Epithelial cell of esophagus (primary cell): ENCODE data around the gene CSK.
"Not testable (repeated sequence)": the region's sequence is repeated elsewhere in the genome, so short reads cannot be mapped to it uniquely, and the experiment has no call there.

ENCODE experiments used
- DNase-seq: peaks from one replicate; pipeline ENCODE4 v3.0.0; 2010; ENCODE audit warnings: low read depth
- H3K4me3 ChIP-seq: 2 replicates; pipeline ENCODE4 v1.5.1; 2011; ENCODE audit warnings: mild to moderate bottlenecking, low read length, control low read depth
- TF ChIP-seq, protein P1 (sequence below): IDR thresholded peaks from 2 replicates; pipeline ENCODE4 v1.5.1; 2011; ENCODE audit warnings: low read depth, mild to moderate bottlenecking, low read length, control low read depth, inconsistent platforms; ENCODE audit not compliant: insufficient read depth; ENCODE audit errors: missing control alignments

Gene CSK

DNA sequence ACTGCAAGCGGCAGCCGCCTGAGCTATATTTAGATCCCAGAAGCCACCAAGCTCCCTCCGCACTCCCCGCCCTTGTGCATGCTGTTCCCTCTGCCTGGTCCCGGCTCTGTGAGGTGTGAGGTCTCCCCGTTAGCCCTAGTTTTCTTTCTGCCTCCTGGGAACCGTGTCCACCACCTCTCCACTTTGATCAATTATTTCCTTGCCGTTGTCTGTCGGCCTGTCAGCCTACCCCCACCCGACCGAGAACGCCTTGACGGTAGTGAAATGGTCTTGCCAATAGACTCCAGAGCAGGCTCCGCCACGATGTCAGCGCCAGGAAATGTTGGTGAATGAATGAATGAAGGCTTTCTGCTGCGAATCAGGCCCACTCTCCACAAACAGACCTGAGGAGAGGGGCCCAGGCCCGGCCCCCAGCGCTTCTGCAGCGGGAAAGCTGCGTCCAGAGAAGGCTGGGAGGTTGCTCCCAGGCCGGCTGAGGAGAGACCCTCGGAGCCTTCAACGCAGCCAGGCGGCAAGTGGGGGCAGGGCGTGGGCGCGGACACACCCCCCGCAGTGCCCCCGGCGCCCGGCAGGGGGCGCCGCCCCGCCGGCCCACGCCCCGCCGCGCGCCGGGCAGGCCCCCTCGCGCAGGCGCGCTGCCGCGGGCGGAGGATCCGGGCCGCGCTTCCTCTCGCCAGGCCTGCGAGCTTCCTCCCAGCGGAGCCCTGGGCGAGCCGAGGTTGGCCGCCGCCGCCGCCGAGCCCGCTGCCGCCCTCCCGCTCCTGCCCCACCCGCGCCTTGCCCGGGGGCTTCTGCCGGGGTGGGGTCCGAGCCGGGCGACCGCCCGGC lies at the start of gene CSK:
TSS of gene CSK (plus strand) at position 650 of the 828 bp plus-strand sequence. CDS start 16,218 bp downstream, outside the sequence.
- DNase-seq, result peak; percentile 69
- peak within 1 kb of the TSS; percentile 88 for H3K4me3 ChIP-seq
- TF ChIP-seq, protein P1, sequence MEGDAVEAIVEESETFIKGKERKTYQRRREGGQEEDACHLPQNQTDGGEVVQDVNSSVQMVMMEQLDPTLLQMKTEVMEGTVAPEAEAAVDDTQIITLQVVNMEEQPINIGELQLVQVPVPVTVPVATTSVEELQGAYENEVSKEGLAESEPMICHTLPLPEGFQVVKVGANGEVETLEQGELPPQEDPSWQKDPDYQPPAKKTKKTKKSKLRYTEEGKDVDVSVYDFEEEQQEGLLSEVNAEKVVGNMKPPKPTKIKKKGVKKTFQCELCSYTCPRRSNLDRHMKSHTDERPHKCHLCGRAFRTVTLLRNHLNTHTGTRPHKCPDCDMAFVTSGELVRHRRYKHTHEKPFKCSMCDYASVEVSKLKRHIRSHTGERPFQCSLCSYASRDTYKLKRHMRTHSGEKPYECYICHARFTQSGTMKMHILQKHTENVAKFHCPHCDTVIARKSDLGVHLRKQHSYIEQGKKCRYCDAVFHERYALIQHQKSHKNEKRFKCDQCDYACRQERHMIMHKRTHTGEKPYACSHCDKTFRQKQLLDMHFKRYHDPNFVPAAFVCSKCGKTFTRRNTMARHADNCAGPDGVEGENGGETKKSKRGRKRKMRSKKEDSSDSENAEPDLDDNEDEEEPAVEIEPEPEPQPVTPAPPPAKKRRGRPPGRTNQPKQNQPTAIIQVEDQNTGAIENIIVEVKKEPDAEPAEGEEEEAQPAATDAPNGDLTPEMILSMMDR, result peak; percentile 40

DNA sequence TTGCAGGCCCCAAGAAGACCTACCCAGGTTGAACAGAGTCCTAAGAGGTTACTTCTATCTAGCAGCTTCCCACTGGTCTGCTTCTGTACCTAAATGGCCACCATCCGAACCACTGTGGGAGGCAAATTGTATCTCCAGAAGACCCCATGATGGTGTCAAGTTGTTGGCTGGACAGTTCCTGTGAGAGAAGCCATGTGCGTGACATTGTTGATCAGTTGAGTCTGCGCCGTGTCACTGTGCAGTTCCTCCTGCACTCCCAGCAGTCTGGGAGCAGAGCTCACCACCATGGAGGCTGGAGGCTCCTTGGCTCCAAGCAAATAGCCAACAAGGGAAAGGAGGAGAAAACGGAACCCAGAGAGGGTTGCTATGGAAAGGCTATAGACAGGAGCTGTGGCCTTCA lies 49.0 kb upstream of the CSK start:
- no peak overlapping the region for H3K4me3 ChIP-seq
- no peak for DNase-seq
- TF ChIP-seq, protein P1, result no peak

DNA sequence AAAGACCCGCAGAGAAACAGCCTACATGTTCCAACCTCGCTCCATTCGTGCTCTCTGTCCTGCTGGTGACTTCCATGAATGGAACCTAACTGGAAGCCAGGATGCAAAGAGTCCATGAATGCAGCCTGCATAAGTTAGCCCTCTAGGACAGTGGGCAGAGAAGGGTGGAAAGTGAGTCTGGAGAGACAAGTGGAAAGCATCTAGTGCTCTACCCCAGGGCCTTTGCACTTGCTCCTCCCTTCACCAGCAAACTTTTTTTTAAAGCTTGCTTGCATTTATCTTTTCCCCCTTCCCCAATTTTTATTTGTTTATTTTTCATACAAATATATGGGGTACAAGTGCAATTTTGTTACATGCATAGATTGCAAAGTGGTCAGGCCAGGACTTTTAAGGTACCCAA lies 48.6 kb upstream of the CSK start:
- no peak for DNase-seq
- TF ChIP-seq, protein P1, result no peak
- no peak overlapping the region for H3K4me3 ChIP-seq

DNA sequence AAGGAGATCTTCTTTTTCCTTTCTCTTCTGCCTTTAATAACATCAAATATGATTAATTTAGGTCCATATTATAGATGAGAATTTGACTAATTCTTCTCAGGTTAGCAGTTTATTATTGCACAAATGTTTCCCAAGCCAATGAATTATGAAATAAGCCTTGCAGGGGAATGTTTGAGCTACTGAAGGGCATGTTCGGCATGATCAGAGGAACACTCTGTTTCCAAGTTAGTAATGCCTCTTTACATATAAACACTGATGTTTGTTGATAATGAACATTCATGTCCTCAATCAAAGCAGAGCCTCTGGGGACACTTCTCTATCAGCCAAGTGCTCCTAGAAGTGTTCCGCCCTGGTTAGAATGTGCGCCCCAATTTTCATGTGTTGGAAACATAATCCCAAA lies 46.6 kb upstream of the CSK start:
- no peak overlapping the region for H3K4me3 ChIP-seq
- TF ChIP-seq, protein P1, result no peak
- DNase-seq, result no peak

DNA sequence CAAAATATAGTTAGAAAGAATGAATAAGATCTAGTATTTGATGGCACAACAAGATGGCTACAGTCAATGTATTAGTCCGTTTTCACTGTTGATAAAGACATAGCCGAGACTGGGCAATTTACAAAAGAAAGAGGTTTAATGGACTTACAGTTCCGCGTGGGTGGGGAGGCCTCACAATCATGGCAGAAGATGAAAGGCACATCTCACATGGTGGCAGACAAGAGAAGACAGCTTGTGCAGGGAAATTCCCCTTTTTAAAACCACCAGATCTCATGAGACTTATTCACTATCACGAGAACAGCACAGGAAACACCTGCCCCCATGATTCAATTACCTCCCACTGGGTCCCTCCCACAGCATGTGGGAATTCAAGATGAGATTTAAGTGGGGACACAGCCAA lies 43.6 kb upstream of the CSK start:
- H3K4me3 ChIP-seq, DNase-seq: not testable (repeated sequence)

DNA sequence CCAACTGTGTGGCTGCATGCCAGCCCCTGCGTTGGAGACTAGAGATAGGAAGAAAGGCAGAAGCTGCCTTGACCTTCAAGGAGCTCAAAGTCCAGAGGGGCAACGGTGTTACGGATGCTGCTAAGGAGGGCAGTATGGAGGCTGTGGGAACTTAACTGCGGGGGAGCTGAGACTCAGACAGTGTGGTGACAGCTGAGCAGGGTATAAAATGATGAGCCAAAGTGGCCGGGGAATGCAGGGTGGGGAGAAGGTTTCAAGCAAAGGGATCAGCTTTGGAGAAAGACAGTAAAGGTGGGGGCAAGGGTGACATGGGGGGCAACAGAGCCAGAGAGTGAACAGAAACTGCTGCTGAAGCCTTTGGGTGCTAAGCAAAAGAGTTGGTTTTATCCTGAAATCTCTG lies 39.5 kb upstream of the CSK start:
- TF ChIP-seq, protein P1, result no peak
- DNase-seq, result no peak
- no peak overlapping the region for H3K4me3 ChIP-seq

DNA sequence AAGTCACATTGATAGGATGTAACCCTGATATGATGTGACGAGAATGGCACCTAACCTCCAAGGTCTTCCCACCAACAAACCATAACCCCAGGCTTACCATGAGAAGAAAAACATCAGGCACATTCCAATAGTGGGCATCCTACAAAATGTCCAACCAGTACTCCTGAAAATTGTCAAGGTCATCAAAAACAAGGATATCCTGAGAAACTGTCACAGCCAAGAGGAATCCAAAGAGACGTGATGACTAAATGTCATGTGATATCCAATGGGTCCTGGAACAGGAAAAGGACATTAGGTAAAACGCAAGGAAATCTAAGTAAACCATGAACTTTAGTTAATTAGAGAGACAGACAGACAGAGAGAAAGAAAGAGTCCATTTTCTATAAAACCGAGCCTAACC lies 35.5 kb upstream of the CSK start:
- no peak for DNase-seq
- TF ChIP-seq, protein P1, result no peak
- no peak overlapping the region for H3K4me3 ChIP-seq
